Gastrocnemius medialis (tissue), 4 donors: ENCODE measurements around the gene AMPD2. TPM values are rescaled to one million over a fixed set of nuclear protein-coding genes. Genes with fewer than 3 reads are reported as not detected.

Experiments used
- ATAC-seq, 2 donors: fragments of 150-250 bp; one replicate each; pipeline ENCODE4 v1.9.1; 2016
- DNase-seq, 2 donors: peaks; one replicate each; pipeline ENCODE4 v3.0.0-alpha.2; 2019
- H3K27ac ChIP-seq, 4 donors: fragments of 200-600 bp; sonication (generic); 1 replicate in 1 of 4; 2 replicates in 3 of 4; pipeline ENCODE4 v1.5.1; 2016 to 2018; ENCODE audit warnings: mild to moderate bottlenecking in 2 of 4, moderate library complexity in 1 of 4
- H3K27me3 ChIP-seq, 3 donors: fragments of 200-600 bp; sonication (generic) in 2 of 3; 1 replicate in 1 of 3; 2 replicates in 2 of 3; pipeline versions ENCODE4 v1.5.1 to v1.6.0; 2016 to 2019; ENCODE audit warnings: mild to moderate bottlenecking in 1 of 3, moderate library complexity in 1 of 3
- H3K36me3 ChIP-seq, 2 donors: fragments of 200-600 bp; sonication (generic) in 1 of 2; one replicate each; pipeline ENCODE4 v1.5.1; 2017 to 2018
- H3K4me1 ChIP-seq, 2 donors: fragments of 200-600 bp; sonication (generic) in 1 of 2; one replicate each; pipeline ENCODE4 v1.5.1; 2016 to 2017; ENCODE audit warnings: mild to moderate bottlenecking in 2 of 2
- H3K4me3 ChIP-seq, 4 donors: fragments of 200-600 bp; sonication (generic) in 3 of 4; 1 replicate in 1 of 4; 2 replicates in 3 of 4; pipeline ENCODE4 v1.5.1; 2016 to 2019; ENCODE audit warnings: mild to moderate bottlenecking in 2 of 4
- H3K9me3 ChIP-seq, 3 donors: fragments of 200-600 bp; sonication (generic) in 2 of 3; 1 replicate in 1 of 3; 2 replicates in 2 of 3; pipeline ENCODE4 v1.5.1; 2016 to 2019
- POLR2A ChIP-seq, 2 donors: fragments of 450-650 bp; IDR thresholded peaks; one replicate each; pipeline ENCODE4 v1.6.1; 2017; ENCODE audit warnings: antibody characterized with exemption in 2 of 2, mild to moderate bottlenecking in 2 of 2, moderate library complexity in 2 of 2
- in situ Hi-C, 4 donors: fragments of 200-750 bp; cut with MboI; loops; one replicate each; pipeline versions ENCODE4 v1.15.0 to v1.8.0; 2017; ENCODE audit warnings: low sequenced_read_pairs in 4 of 4
- intact Hi-C: fragments of 100-400 bp; cut with DNase I; formaldehyde crosslinking; loops from one replicate; pipeline ENCODE4 v1.15.1; 2023; ENCODE audit warnings: low total_unique reads
- total RNA-seq, 4 donors: library from RNA; depleted of rRNA; stranded (reverse); fragments of >200 nt; gene quantifications; one replicate each; pipeline versions ENCODE4 v1.1.0 to v1.2.3, GENCODE V29; 2016
- TF ChIP-seq, protein P1 (sequence below), 5 experiments: fragments of 450-650 bp in 3 of 5; fragments of 200-600 bp in 2 of 5; sonication (generic) in 2 of 5; IDR thresholded peaks in 4 of 5; conservative IDR thresholded peaks in 1 of 5; 1 replicate in 4 of 5; 2 replicates in 1 of 5; pipeline ENCODE4 v1.5.1; 2016 to 2019; ENCODE audit warnings: antibody characterized with exemption in 5 of 5, mild to moderate bottlenecking in 3 of 5, moderate library complexity in 3 of 5

AMPD2 gene
- total RNA-seq, 4 donors from 2014 or later, result 5.3 to 19.4 (median 10.4) TPM

DNA sequence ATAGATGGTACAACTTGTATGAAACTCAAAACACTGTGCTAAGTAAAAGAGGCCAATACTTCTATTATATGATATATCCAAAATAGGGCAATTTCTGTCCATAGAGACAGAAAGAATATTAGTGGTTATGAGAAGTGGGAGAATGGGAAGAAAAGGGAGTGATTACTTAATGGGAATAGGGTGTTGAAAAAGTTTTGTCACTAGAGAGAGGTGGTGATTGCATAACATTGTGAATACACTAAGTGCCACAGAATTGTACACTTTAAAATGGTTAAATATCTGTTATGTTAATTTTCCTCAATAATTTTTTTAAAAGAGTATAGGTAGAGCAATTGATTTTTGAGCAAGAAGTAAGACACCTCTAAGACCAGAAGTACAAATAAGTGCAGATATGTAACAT, 30.0 kb upstream of the AMPD2 start:
- H3K36me3 ChIP-seq, result peaks cover 0 to 84% of the 10 kb centered on the region in 2 donors
- no peaks in the 10 kb centered on the region for H3K27me3 ChIP-seq
- H3K9me3 ChIP-seq, result no peaks in the 10 kb centered on the region
- TF ChIP-seq, protein P1, sequence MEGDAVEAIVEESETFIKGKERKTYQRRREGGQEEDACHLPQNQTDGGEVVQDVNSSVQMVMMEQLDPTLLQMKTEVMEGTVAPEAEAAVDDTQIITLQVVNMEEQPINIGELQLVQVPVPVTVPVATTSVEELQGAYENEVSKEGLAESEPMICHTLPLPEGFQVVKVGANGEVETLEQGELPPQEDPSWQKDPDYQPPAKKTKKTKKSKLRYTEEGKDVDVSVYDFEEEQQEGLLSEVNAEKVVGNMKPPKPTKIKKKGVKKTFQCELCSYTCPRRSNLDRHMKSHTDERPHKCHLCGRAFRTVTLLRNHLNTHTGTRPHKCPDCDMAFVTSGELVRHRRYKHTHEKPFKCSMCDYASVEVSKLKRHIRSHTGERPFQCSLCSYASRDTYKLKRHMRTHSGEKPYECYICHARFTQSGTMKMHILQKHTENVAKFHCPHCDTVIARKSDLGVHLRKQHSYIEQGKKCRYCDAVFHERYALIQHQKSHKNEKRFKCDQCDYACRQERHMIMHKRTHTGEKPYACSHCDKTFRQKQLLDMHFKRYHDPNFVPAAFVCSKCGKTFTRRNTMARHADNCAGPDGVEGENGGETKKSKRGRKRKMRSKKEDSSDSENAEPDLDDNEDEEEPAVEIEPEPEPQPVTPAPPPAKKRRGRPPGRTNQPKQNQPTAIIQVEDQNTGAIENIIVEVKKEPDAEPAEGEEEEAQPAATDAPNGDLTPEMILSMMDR (IDR thresholded peaks at IDR 0.05 in 4 of 5, conservative IDR thresholded peaks at IDR 0.05 in 1 of 5), result no peak
- no peak for TF ChIP-seq POLR2A (IDR thresholded peaks at IDR 0.05)
- no peak overlapping the region for H3K27ac ChIP-seq
- DNase-seq, result no peak
- intact Hi-C loops (no loop called here), in situ Hi-C loops (no loop called here)
- ATAC-seq, result no peak
- H3K4me3 ChIP-seq, result no peak overlapping the region
- no peaks in the 10 kb centered on the region for H3K4me1 ChIP-seq

DNA sequence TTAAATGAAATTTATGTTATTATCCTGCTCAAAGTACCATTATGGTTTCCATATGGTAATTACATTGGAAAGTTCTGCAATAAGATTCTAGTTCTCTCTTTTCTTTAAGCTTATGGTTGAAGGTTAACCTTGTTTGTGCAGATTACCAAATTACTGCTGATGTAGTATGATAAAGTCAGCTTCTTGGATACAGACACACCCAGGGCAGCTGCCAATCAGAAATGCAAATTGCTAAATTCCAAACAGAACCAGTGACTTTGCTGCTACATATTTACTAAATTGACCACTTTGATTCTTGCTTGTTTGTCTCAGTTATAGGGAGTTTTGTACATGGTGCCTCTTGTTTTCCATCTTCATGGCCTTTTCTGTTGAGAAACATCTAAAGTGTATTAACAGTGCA, 26.7 kb upstream of the AMPD2 start:
- ATAC-seq, result no peak
- Histone ChIP-seq H3K27me3 (no peaks in the 10 kb centered on the region), H3K4me3 (no peak overlapping the region), H3K4me1 (no peaks in the 10 kb centered on the region), H3K27ac (no peak overlapping the region), H3K36me3 (peaks cover 0 to 56% of the 10 kb centered on the region in 2 donors), H3K9me3 (no peaks in the 10 kb centered on the region)
- in situ Hi-C loops, result no loop called here
- no peak for DNase-seq
- TF ChIP-seq, protein P1 (IDR thresholded peaks at IDR 0.05 in 4 of 5, conservative IDR thresholded peaks at IDR 0.05 in 1 of 5), result no peak
- TF ChIP-seq POLR2A (IDR thresholded peaks at IDR 0.05), result no peak
- intact Hi-C loops, result no loop called here

DNA sequence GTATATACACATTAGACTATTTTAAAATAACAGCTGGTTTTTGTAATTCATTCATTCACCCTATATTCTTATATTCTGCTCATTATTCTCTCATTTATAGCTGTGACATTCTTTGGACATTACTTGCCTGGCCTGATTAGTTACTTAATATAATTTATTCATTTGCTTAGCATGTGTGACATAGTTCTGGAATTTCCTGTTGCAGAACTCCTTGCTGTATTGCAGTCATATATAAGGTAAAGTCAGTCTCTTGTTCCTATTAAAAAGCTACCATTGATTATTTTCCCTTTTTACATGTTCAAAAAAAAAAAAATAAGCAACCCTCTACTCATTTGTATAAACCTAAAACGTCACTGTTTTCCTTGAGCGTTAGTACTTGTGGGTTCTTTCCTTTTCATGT, 24.1 kb upstream of the AMPD2 start:
- TF ChIP-seq, protein P1 (IDR thresholded peaks at IDR 0.05 in 4 of 5, conservative IDR thresholded peaks at IDR 0.05 in 1 of 5), result no peak
- no peak for TF ChIP-seq POLR2A (IDR thresholded peaks at IDR 0.05)
- H3K4me1 ChIP-seq, result no peaks in the 10 kb centered on the region
- no peak for DNase-seq
- H3K9me3 ChIP-seq, result no peaks in the 10 kb centered on the region
- H3K27me3 ChIP-seq, result no peaks in the 10 kb centered on the region
- in situ Hi-C loops (no loop called here), intact Hi-C loops (no loop called here)
- ATAC-seq, result no peak
- peaks cover 0 to 41% of the 10 kb centered on the region in 2 donors for H3K36me3 ChIP-seq
- H3K27ac ChIP-seq, result no peak overlapping the region
- H3K4me3 ChIP-seq, result no peak overlapping the region

DNA sequence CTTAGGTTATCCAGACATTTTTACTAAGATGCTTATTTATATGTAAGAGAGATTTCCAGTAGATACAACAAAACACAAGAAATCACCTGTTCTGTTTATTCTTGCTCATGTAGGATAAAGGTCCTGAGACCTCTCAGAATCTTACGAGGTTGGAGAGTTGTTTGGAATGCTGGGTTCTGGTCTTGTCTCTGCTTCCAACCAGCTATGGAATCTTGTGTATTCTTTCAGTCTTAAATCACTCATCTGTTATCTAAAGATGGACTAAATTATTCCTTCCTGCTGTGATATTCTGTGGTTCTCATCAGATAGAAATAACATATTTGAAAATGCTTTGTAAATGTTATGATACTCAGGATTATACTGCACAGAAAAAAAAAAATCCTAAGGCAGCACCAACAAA, 21.5 kb upstream of the AMPD2 start:
- in situ Hi-C loops, result no loop called here
- ATAC-seq, result no peak
- Histone ChIP-seq H3K9me3 (no peaks in the 10 kb centered on the region), H3K4me3 (no peak overlapping the region), H3K27me3 (no peaks in the 10 kb centered on the region), H3K27ac (no peak overlapping the region), H3K36me3 (peaks cover 0 to 17% of the 10 kb centered on the region in 2 donors), H3K4me1 (no peaks in the 10 kb centered on the region)
- no peak for TF ChIP-seq POLR2A (IDR thresholded peaks at IDR 0.05)
- TF ChIP-seq, protein P1 (IDR thresholded peaks at IDR 0.05 in 4 of 5, conservative IDR thresholded peaks at IDR 0.05 in 1 of 5), result no peak
- no peak for DNase-seq
- intact Hi-C loops, result no loop called here

DNA sequence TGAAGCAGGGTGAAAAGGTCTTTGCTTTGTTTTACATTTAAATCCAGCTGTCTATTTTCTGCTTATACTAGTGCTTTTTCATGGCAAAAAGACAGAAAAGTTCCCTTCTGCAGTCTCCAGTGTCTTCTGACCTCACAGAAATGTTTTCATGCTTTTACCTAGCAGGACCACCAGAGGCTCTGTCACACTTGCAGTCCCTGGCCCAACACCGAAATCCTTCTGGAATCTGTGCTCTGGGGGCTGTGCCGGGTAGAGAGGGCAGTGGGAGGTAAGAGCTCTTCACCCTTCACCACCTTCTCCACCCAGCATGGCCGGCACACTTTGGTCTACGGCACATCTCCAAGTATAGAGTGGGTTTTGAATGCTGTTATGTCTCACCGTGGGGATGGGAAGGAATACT, 21.0 kb upstream of the AMPD2 start:
- Histone ChIP-seq H3K4me1 (no peaks in the 10 kb centered on the region), H3K27ac (no peak overlapping the region), H3K9me3 (no peaks in the 10 kb centered on the region), H3K36me3 (peaks cover 0 to 14% of the 10 kb centered on the region in 2 donors), H3K4me3 (no peak overlapping the region), H3K27me3 (no peaks in the 10 kb centered on the region)
- TF ChIP-seq, protein P1 (IDR thresholded peaks at IDR 0.05 in 4 of 5, conservative IDR thresholded peaks at IDR 0.05 in 1 of 5), result no peak
- TF ChIP-seq POLR2A (IDR thresholded peaks at IDR 0.05), result no peak
- intact Hi-C loops (no loop called here), in situ Hi-C loops (no loop called here)
- ATAC-seq, result no peak
- DNase-seq, result no peak
